NCI-H748 (cell line): Measurements from ENCODE around the gene CHD1L.
A peak's percentile ranks its signal among the peaks of the same experiment; 100 is the strongest.
"Not testable (repeated sequence)": the region's sequence is repeated elsewhere in the genome, so short reads cannot be mapped to it uniquely, and the experiment has no call there.

Experiments used
- DNase-seq: peaks from one replicate; lab custom pipeline; 2025; ENCODE audit not compliant: unreplicated experiment; lab: John Stamatoyannopoulos, UW

The CHD1L gene

DNA sequence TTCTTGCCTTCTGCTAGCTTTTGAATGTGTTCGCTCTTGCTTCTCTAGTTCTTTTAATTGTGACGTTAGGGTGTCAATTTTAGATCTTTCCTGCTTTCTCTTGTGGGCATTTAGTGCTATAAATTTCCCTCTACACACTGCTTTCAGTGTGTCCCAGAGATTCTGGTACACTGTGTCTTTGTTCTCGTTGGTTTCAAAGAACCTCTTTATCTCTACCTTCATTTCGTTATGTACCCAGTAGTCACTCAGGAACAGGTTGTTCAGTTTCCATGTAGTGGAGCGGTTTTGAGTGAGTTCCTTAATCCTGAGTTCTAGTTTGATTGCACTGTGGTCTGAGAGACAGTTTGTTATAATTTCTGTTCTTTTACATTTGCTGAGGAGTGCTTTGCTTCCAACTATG, 11.5 kb upstream of the CHD1L start:
- DNase-seq = not testable (repeated sequence)

DNA sequence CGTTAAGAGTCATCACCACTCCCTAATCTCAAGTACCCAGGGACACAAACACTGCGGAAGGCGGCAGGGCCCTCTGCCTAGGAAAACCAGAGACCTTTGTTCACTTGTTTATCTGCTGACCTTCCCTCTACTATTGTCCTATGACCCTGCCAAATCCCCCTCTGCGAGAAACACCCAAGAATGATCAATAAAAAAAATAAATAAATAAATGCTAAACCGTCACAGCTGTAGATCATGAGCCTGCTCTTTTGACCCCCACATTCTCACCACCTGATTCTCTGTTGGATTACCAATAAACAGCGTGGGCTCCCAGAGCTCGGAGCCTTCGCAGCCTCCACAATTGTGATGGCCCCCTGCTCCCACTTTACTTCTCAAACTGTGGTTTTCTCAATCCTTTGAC, 8.6 kb upstream of the CHD1L start:
- DNase-seq = peak; percentile 44

DNA sequence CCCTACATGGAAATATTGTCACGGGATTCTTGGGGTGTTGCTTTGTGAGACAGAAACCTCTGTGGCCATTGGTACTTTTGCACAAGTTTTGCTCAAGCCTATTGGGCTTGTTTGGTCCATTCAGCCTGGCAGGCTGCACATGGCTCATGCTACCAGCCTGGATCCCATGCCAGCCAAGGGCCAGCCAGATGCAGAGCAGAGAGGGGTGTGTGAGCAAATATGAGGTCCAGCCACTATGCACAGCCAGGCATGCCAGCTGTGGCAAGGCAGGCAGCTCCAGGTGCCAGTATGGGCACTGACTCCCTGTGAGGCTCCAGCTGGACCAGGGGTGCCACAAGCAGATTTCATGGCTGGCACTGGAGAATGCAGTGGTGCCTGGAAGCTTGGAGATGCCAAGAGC, 6.7 kb upstream of the CHD1L start:
- DNase-seq = no peak

DNA sequence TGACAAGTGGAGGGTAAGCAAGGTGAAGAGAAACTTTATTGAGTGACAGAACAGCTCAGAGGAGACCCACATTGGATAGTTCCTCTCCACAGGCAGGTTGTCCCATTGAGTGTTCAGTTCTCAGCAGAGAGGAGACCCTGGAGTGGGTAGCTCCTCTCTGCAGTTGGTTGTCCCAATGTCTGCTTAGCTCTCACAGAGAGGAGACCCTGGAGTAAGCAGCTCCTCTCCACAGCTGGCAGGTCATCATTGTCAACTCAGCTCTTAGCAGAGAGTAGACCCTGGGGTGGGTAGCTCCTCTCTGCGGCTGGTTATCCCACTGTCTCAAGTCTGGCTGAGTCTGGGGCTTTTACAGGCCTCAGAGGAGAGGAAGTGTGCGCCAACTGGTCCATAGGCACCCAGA, 6.0 kb upstream of the CHD1L start:
- no peak for DNase-seq

DNA sequence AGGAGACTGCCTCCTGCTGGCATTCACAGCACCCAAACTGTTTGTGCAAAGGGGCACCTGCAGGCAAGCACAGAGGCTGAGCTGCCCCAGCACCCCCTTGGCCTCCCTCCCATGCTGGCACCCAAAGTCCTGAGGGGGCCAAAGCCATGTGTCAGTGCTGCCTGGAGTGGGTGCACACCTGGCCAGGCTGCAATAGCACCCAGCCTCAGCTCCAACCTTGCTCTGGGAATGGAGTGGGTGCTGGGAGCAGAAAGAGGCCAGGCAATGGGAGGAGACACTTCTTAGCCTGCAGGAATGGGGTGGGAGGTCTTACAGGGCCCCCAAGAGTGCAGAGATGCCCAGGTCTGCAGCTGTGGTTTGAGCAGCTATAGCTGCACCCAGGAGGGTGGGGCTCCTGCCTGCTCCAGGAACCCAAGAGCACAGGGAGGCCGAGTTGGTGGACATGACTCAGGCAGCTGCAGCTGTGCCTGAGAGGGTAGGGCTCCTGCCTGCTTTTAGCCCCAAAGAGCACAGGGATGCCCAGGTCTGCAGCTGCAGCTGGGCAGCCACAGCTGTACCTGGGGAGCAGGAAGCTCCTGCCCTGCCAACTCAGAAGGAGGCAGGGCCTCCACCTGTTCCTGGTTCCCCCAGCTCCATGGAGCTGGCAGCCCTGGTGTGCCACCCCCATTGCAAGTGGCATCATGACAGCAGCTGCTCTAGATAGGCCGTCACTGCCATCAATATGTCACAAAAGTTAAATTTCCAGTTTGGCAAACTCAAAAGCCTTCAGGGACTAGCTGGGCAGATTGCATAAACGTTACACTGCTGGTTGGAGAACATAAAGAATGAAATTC, 5.3 kb upstream of the CHD1L start:
- no peak for DNase-seq

DNA sequence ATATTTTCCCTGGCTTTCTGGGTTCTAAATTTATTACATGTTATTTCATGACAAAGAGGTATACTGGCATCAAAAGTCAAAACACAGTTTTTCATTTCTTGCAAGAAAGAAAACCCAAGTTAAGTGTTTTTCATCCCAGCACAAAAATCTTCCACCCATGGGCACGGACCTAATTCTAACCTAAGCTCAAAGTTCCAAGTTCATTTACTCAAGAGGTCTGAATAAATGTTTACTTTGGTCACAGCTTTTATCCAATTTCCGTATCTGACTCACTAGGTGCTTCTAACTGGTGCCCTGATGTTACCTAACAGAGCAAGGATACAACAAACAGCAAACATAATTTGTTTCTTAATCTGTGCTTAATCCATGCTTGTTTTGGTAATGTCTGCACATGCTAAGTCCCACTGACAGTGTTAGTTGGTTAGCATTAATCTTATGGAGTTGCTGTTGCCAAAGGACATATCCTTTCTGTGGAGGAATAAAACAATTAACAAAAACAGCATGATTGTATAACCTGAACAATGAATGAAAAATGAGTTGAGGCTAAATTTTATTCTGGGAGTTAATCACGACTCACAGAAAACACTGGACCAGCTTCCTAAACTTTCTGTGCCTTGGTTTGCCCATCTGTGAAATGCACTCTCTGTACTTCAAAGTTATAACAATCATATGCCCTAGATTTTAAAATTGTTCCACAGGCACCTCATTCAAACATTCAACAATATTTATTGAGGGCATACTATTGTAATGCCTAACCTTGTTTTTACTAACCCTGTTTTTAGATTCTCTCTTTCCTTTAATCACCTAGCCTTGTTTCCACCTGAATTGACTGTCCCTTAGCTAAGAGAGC, 4.2 kb upstream of the CHD1L start:
- peak; percentile 7 for DNase-seq

DNA sequence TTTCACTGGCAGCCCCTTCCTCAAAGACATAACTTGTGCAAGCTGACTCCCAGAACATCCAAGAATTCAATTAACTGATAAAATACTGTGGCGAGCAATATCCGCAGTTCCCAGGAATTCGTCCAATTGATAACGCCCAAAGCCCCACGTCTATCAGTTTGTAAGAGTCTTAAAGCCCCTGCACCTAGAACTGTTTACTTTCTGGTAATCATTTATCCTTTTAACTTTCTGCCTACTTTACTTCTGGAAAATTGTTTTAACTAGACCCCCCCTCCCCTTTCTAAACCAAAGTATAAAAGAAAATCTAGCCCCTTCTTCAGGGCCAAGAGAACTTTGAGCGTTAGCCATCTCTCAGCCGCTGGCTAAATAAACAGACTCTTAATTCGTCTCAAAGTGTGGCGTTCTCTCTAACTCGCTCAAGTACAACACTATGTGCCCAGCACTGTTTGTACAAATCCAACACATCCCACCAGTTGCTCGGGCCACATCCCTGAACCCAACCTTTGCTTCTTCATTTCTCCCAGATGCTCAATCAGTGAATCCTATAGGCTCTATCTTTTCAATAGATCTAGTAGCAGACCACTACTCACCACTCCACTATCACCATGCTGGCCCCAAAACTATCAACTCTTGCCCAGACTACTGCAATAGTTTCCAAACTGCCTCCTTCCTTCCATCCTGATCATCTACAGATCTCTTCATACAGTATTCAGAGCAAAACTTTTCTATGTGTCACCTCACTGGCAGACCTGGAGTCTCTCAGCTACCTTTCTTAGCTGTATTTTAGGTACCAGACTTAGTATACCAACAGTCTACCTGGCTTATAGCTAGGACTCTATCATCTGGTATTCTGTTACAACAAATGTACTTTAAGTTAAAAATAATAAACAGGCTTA, 3.3 kb upstream of the CHD1L start:
- DNase-seq = no peak

DNA sequence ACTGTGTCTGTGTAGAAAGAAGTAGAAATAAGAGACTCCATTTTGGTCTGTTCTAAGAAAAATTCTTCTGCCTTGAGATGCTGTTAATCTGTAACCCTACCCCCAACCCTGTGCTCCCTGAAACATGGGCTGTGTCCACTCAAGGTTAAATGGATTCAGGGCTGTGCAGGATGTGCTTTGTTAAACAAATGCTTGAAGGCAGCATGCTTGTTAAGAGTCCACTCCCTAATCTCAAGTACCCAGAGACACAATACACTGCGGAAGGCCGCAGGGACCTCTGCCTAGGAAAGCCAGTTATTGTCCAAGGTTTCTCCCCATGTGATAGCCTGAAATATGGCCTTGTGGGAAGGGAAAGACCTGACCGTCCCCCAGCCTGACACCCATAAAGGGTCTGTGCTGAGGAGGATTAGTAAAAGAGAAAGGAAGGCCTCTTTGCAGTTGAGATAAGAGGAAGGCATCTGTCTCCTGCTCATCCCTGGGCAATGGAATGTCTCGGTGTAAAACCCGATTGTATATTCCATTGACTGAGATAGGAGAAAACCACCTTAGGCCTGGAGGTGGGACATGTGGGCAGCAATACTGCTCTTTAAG, 2.3 kb upstream of the CHD1L start:
- DNase-seq = peak; percentile 59

DNA sequence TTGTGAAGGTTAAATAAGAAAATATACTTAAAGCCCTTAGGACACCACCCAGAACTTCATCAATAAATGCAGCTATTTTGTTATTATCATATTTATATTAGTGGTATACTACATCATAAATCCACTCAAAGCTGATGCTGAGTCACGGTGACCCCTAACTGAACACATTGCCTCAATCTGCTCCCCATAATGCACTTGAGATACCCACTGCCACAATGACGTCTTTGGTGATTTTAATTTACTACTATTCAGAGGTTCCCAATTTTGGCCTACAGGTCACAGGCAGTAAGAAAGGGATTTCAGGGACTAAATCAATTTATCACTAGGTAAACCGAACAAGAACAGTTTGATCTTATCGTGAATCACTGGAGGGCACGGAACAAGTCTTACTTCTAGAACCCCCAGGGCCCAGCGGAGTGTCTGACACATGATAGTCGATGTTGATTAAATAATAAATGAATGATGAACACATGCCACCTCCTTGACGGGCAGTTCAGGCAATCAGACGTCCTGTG, 493 bp upstream of the CHD1L start:
- DNase-seq = no peak

DNA sequence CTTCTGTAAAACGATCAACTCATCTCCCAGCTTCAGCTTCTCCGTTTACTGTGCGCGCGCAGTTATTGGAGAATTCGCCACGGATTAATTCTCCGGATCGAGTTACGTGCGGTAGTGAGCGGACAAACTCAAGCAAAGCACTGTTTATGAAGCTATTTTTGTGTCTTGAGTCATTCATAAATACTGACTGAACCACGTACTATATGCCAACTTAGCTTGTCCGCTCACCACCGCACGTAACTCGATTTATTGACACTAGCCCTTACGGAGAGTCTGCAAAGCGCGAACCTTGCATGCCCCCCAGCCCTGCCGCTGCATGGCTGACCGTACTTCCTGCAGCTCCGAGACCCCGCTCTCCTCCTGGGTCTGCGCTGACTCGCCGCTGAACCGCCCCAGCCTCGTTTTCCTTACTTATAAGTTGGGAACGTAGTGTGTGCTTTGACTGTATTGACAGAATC, 773 bp downstream of the CHD1L start:
- peak; percentile 73 for DNase-seq

DNA sequence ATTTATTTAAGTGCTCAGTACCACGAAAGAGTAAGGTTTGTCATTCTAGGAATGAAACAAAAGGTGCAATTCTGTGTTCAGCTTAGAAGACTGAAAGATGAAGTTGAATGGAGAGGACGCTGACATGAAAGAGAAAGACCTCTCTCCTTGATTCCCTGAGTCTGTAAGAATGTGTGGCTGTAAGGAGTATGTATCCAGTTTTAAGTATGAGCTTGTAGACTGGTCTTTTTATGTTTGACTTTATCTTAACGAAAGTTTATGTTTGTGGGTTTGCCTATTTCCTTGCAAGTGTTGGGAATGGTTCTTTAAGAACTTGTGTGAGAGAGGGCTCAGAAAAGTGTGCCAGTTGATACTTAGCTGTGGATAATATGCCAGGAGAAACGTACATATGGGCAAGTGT, 1.4 kb downstream of the CHD1L start:
- DNase-seq = no peak

DNA sequence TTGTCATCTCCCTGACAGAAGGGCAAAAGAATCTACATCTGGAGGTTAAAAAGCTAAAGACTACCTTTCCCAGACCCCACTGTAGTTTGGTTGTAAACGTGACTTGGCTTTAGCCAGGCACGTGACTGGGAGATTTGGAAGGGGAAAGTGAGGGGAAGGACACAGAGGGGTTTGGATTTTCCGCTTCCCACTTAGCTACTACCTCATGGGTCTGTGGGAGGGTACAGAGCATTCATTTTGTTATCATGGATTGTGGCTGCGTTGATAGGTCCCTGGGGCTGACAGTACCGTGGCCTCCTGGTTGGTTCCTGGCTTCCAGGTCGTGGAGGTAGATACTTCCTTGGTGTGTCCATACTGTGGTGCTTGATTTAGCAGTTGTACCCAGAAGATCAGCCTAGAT, 2.6 kb downstream of the CHD1L start:
- no peak for DNase-seq

DNA sequence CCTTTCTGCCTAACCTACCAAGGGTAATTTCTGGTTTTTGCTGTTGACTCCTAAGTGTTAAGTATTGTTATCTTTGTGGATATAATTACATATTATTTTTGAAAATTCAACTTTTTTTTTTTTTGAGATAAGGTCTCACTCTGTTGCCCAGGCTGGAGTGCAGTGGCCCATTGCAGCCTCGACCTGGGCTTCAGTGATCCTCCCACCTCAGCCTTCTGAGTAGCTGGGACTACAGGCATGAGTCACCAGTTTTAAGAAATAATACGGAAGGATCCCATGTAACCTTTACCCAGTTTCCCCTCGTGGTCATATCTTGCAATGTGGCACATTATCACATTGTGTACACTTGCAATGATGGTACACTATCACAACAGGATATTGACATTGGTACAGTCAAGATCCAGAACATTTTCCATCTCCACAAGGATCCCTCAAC, 3.1 kb downstream of the CHD1L start:
- no peak for DNase-seq

DNA sequence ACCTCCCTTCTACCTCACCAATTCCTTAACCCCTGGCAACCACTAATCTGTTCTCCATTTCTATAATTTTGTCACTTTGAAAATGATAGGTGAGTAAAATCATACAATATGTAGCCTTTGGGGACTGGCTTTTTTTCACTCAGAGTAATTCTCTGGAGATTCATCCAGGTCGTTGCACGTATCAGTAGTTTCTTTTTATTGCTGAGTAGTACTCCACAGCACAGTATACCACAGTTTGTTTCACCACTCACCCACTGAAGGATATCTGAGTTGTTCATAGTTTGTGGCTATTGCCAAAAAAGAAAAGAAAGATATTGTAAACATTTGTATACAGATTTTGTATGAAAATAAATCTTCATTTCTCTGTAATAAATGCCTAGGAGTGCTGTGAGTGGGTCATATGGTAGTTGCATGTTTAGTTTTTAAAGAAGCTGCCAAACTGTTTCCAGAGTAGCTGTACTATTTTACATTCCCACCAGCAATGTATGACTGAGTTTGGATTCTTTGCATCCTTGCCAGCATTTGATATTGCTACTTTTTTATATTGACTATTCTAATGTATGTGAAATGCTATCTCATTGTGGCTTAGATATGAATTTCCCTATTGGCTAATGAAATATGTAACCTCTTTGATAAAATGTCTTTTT, 3.7 kb downstream of the CHD1L start:
- DNase-seq = no peak

DNA sequence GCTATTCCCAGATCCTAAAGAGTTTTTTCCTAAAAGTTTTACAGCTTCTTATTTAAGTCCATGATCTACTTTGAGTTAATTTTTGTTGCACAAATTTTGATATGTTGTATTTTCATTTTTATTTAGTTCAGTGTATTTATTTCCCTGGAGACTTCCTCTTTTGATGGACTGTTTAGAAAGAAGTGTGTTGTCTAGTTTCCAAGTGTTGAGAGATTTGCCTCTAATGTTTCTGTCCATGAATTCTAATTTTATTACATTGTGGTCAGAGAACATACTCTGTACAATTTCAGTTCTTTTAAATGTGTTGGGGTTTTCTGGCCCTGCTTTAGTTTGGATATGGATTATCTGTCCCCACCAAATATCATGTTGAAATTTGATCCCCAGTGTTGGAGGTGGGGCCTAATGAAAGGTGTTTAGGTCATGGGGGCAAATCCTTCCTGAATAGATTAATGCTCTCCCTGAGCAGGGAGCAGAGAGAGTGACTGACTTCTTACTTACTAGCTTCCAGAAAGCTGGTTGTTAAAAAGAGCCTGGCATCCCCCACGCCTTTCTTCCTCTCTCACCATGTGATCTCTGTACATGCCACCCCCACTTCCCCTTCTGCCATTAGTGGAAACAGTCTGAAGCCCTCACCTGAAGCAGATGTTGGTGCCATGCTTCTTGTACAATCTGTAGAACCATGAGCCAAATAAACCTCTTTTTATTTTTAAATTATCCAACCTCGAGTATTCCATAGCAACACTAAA, 4.6 kb downstream of the CHD1L start:
- DNase-seq = peak; percentile 10

DNA sequence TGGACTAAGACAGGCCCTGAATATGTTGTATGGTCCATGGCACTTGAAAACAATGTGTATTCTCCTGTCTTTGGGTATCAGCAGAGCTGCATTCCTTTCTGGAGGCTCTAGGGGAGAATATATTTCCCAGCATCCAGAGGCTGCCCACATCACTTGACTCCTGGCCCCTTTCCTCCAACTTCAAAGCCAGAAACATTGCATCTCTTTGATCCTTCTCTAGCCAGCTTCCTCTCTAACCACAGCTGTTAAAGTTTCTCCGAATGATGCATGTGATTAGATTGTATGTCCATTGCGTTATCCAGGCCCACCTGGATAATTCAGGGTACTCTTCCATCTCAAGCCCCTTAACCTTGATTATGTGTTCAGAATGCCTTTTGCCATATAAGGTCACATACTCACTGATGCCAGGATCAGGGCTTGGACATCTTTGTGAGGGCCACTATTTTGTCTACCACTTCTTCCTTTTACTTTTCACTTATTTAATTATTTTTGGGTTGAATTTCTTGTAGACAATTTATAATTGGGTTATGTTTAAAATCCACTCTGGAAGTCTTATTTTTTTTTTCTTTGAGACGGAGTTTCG, 5.3 kb downstream of the CHD1L start:
- DNase-seq = no peak

DNA sequence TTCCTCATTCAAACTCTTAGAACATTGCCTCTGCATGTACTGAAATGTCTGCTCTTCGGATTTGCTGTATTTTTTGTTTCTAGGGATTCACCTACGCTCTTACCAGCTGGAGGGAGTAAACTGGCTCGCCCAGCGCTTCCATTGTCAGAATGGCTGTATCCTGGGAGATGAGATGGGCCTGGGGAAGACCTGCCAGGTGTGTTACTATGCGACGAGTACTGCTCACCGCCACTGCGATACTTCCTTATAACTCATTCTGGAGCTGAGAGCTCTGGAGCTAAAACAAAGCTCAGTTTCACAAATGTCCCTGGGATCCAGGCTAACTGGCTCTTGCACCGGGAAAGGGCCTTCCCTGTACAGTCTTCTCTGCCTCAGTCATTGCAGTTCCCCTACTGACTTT, 10.1 kb downstream of the CHD1L start:
- peak; percentile 9 for DNase-seq

DNA sequence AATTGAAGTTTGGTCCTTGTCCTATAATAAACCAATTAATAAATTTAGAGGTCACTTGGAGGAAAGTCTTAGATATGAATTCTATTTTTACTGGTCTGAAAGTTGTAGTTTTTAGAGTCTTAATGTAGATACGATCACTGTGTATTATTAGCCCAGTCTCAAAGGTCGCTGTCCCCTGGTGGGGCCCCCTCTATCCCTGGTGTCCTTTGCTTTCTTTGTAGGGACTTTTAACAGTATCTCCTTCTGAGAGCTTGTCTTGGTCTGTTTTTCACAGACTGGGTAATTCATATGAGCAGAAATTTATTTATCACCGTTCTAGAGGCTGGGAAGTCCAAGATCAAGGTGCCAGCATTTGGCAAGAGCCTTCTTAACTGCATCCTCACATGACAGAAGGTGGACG, 18.5 kb downstream of the CHD1L start:
- DNase-seq = no peak

DNA sequence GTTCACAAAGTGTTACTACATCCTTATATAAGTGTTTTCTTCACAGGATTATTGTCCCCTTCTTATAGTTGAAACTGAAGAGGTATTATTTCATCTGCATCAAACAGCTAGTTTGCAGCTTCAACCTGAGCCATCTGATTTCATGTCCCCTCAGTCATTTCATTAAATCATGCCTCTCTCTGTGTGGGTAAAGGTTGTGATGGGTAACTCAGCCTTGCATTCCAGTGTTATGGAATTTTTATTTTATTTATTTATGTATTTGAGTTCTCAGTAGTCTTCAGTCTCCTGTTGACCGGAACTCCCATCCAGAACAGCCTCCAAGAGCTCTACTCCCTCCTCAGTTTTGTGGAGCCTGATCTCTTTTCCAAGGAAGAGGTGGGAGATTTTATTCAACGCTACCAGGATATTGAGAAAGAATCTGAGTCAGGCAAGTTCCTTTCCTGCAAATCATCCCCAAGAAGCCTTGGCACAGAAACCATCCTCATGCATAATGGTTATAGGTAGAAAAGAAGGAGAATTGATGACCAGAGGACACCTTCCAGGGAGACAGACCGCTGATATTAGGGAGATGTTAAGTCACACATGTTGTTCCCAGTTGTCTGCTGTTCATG, 21.8 kb downstream of the CHD1L start:
- no peak for DNase-seq
